ENCODE results near the gene ZCCHC13. TPM values are rescaled to one million over a fixed set of nuclear protein-coding genes. Genes with fewer than 3 reads are reported as not detected.

ZCCHC13 gene
- total and polyA plus RNA-seq, 2 experiments from 2014 or later, result not detected

GRCh38 chrX:74270393-74270792 is 33.6 kb upstream of the ZCCHC13 start:
- Histone ChIP-seq H3K4me2 (ENCODE audit: unreplicated experiment) (no peak overlapping the region), H3K9ac (no peak overlapping the region), H3F3A (ENCODE audit: insufficient read depth) (no peaks in the 10 kb centered on the region), H2AFZ (no peak overlapping the region), H4K20me1 (ENCODE audit: insufficient read depth) (no peaks in the 10 kb centered on the region), H3K36me3 (ENCODE audit: low read depth) (peaks cover 10% of the 10 kb centered on the region), H3K9me3 (ENCODE audit: low read depth) (no peaks in the 10 kb centered on the region), H3K4me3 (no peak overlapping the region), H3K27me3 (replicated peaks; ENCODE audit: insufficient read depth) (no peaks in the 10 kb centered on the region), H3K9me2 (ENCODE audit: insufficient read depth) (no peaks in the 10 kb centered on the region), H3K27ac (no peak overlapping the region), H3K79me2 (ENCODE audit: insufficient read depth) (peaks cover 55% of the 10 kb centered on the region), H3K4me1 (ENCODE audit: insufficient read depth) (no peaks in the 10 kb centered on the region)
- DNase-seq, result no peak
- in situ Hi-C loops (cut with MboI), result no loop called here
- WGBS, 2 experiments (ENCODE audit: low coverage in 1 of 2, low lambda C conversion rate in 2 of 2, missing lambda C conversion rate in 2 of 2), result 100% methylated on average over 2 to 3 of the region's 3 CpGs
- no peak for TF ChIP-seq EZH2 (IDR thresholded peaks at IDR 0.05; ENCODE audit: insufficient read depth, poor library complexity, severe bottlenecking)
- TF ChIP-seq EZH2phosphoT487 (IDR thresholded peaks at IDR 0.05; ENCODE audit: insufficient read depth, low read depth), result no peak

GRCh38 chrX:74272230-74272629 is 31.8 kb upstream of the ZCCHC13 start:
- Histone ChIP-seq H2AFZ (no peak overlapping the region), H3K4me1 (ENCODE audit: insufficient read depth) (no peaks in the 10 kb centered on the region), H3K79me2 (ENCODE audit: insufficient read depth) (peaks cover 56% of the 10 kb centered on the region), H3K9me3 (ENCODE audit: low read depth) (no peaks in the 10 kb centered on the region), H3K27me3 (replicated peaks; ENCODE audit: insufficient read depth) (no peaks in the 10 kb centered on the region), H3K4me2 (ENCODE audit: unreplicated experiment) (no peak overlapping the region), H3K36me3 (ENCODE audit: low read depth) (peaks cover 13% of the 10 kb centered on the region), H3F3A (ENCODE audit: insufficient read depth) (no peaks in the 10 kb centered on the region), H3K9me2 (ENCODE audit: insufficient read depth) (no peaks in the 10 kb centered on the region), H4K20me1 (ENCODE audit: insufficient read depth) (no peaks in the 10 kb centered on the region), H3K27ac (no peak overlapping the region), H3K4me3 (no peak overlapping the region), H3K9ac (no peak overlapping the region)
- no peak for DNase-seq
- TF ChIP-seq EZH2 (IDR thresholded peaks at IDR 0.05; ENCODE audit: insufficient read depth, poor library complexity, severe bottlenecking) (no peak), EZH2phosphoT487 (IDR thresholded peaks at IDR 0.05; ENCODE audit: insufficient read depth, low read depth) (no peak)
- in situ Hi-C loops (cut with MboI), result no loop called here
- 68 to 75% methylated on average over 2 of the region's 2 CpGs for WGBS, 2 experiments (ENCODE audit: low coverage in 1 of 2, low lambda C conversion rate in 2 of 2, missing lambda C conversion rate in 2 of 2)

- Histone ChIP-seq H3K9ac (no peak overlapping the region), H2AFZ (no peak overlapping the region), H3K4me1 (ENCODE audit: insufficient read depth) (no peaks in the 10 kb centered on the region), H3K36me3 (ENCODE audit: low read depth) (peaks cover 27% of the 10 kb centered on the region), H3K79me2 (ENCODE audit: insufficient read depth) (peaks cover 43% of the 10 kb centered on the region), H3K4me2 (ENCODE audit: unreplicated experiment) (no peak overlapping the region), H3K27ac (no peak overlapping the region), H4K20me1 (ENCODE audit: insufficient read depth) (no peaks in the 10 kb centered on the region), H3K4me3 (no peak overlapping the region), H3K9me3 (ENCODE audit: low read depth) (no peaks in the 10 kb centered on the region), H3K9me2 (ENCODE audit: insufficient read depth) (no peaks in the 10 kb centered on the region), H3K27me3 (replicated peaks; ENCODE audit: insufficient read depth) (no peaks in the 10 kb centered on the region), H3F3A (ENCODE audit: insufficient read depth) (no peaks in the 10 kb centered on the region)
- TF ChIP-seq EZH2phosphoT487 (IDR thresholded peaks at IDR 0.05; ENCODE audit: insufficient read depth, low read depth) (no peak), EZH2 (IDR thresholded peaks at IDR 0.05; ENCODE audit: insufficient read depth, poor library complexity, severe bottlenecking) (no peak)
- in situ Hi-C loops (cut with MboI), result no loop called here
- WGBS, 2 experiments (ENCODE audit: low coverage in 1 of 2, low lambda C conversion rate in 2 of 2, missing lambda C conversion rate in 2 of 2), result 97 to 98% methylated on average over 5 of the region's 5 CpGs
- DNase-seq, result no peak
Observed at GRCh38 chrX:74274516-74274915, 29.5 kb upstream of the ZCCHC13 start.

- Histone ChIP-seq H3K4me3 (no peak overlapping the region), H4K20me1 (ENCODE audit: insufficient read depth) (no peaks in the 10 kb centered on the region), H3K79me2 (ENCODE audit: insufficient read depth) (peaks cover 41% of the 10 kb centered on the region), H3F3A (ENCODE audit: insufficient read depth) (no peaks in the 10 kb centered on the region), H3K9me3 (ENCODE audit: low read depth) (no peaks in the 10 kb centered on the region), H3K4me1 (ENCODE audit: insufficient read depth) (no peaks in the 10 kb centered on the region), H2AFZ (no peak overlapping the region), H3K27ac (no peak overlapping the region), H3K9me2 (ENCODE audit: insufficient read depth) (no peaks in the 10 kb centered on the region), H3K4me2 (ENCODE audit: unreplicated experiment) (no peak overlapping the region), H3K9ac (no peak overlapping the region), H3K36me3 (ENCODE audit: low read depth) (peaks cover 45% of the 10 kb centered on the region), H3K27me3 (replicated peaks; ENCODE audit: insufficient read depth) (no peaks in the 10 kb centered on the region)
- 95 to 97% methylated on average over 3 of the region's 3 CpGs for WGBS, 2 experiments (ENCODE audit: low coverage in 1 of 2, low lambda C conversion rate in 2 of 2, missing lambda C conversion rate in 2 of 2)
- in situ Hi-C loops (cut with MboI), result no loop called here
- no peak for DNase-seq
- TF ChIP-seq EZH2phosphoT487 (IDR thresholded peaks at IDR 0.05; ENCODE audit: insufficient read depth, low read depth) (no peak), EZH2 (IDR thresholded peaks at IDR 0.05; ENCODE audit: insufficient read depth, poor library complexity, severe bottlenecking) (no peak)
Observed at GRCh38 chrX:74277320-74277719, 26.7 kb upstream of the ZCCHC13 start.

DNA sequence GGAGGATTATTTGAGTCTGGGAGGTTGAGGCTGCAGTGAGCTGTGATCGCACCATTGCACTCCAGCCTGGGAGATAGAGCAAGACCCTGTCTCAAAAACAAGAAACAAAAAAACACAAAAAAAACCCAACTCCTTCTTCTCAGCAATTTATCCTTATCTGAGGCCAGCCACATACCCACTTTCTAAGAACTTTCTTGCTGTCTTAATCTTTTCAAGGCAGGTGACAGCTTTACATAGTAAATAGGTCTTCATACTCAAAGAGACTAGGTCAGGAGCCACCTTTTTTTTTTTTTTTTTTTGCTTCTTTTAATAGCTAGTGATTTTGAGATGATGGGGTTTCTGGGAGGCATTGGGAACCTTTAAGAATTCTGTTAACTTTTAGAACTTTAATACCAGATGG is 26.1 kb upstream of the ZCCHC13 start:
- Histone ChIP-seq H3K9me3 (ENCODE audit: low read depth) (no peaks in the 10 kb centered on the region), H2AFZ (no peak overlapping the region), H3K36me3 (ENCODE audit: low read depth) (peaks cover 45% of the 10 kb centered on the region), H3F3A (ENCODE audit: insufficient read depth) (no peaks in the 10 kb centered on the region), H3K27ac (no peak overlapping the region), H3K27me3 (replicated peaks; ENCODE audit: insufficient read depth) (no peaks in the 10 kb centered on the region), H3K9ac (no peak overlapping the region), H3K4me1 (ENCODE audit: insufficient read depth) (no peaks in the 10 kb centered on the region), H3K4me2 (ENCODE audit: unreplicated experiment) (no peak overlapping the region), H4K20me1 (ENCODE audit: insufficient read depth) (no peaks in the 10 kb centered on the region), H3K4me3 (no peak overlapping the region), H3K79me2 (ENCODE audit: insufficient read depth) (peaks cover 43% of the 10 kb centered on the region), H3K9me2 (ENCODE audit: insufficient read depth) (no peaks in the 10 kb centered on the region)
- 100% methylated on average over 1 of the region's 1 CpG for WGBS, 2 experiments (ENCODE audit: low coverage in 1 of 2, low lambda C conversion rate in 2 of 2, missing lambda C conversion rate in 2 of 2)
- in situ Hi-C loops (cut with MboI), result no loop called here
- TF ChIP-seq EZH2 (IDR thresholded peaks at IDR 0.05; ENCODE audit: insufficient read depth, poor library complexity, severe bottlenecking), result no peak
- no peak for TF ChIP-seq EZH2phosphoT487 (IDR thresholded peaks at IDR 0.05; ENCODE audit: insufficient read depth, low read depth)
- DNase-seq, result no peak

All from GM23248 (cell line).